NCI-H1048 (cell line): ENCODE measurements around the gene METAP1.
"Not testable (repeated sequence)": the region's sequence is repeated elsewhere in the genome, so short reads cannot be mapped to it uniquely, and the experiment has no call there.

Experiments
- DNase-seq: peaks from one replicate; lab custom pipeline; 2025; lab: John Stamatoyannopoulos, UW

METAP1 gene

GRCh38 chr4:99099814-99100213 is 104.3 kb downstream of the METAP1 start:
- not testable (repeated sequence) for DNase-seq

GRCh38 chr4:99100876-99101275 is 105.4 kb downstream of the METAP1 start:
- no peak for DNase-seq

GRCh38 chr4:99102634-99103033 is 107.1 kb downstream of the METAP1 start:
- DNase-seq: no peak

GRCh38 chr4:99103166-99103565 is 107.6 kb downstream of the METAP1 start:
- DNase-seq: no peak

DNA sequence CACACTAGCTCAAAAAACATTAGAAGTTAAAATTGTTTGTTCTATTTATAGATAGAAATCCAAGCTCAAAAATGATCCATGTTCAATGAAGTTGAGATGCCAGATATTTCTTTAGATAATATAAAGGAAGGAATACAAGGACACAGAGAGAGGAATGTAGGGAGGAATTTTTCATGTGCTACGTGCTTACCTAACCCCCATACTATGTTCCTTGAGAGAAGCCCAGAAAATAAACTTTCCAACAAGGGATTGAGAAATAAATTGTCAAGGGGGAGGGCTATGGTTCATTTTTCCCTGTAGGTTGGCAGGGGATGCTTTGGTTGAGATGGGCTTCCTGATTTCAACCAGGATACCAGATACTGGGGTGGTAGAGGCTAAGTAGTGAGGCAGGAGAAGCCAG is 108.6 kb downstream of the METAP1 start:
- DNase-seq: no peak

- DNase-seq: not testable (repeated sequence)
These were observed 113.8 kb downstream of the METAP1 start for GRCh38 chr4:99109286-99109685.
